IMR-90 (cell line): ENCODE results near the gene FMN1.

Experiments
- MAFK ChIP-seq: IDR thresholded peaks from 2 replicates; pipeline ENCODE4 v1.6.1; 2012; ENCODE audit warnings: low read depth, low read length, improper control_type of control experiment
- MAZ ChIP-seq: IDR thresholded peaks from 2 replicates; pipeline ENCODE4 v1.6.1; 2012; ENCODE audit warnings: low read depth, mild to moderate bottlenecking, low read length, improper control_type of control experiment, moderate library complexity, borderline replicate concordance
- MXI1 ChIP-seq: IDR thresholded peaks from 2 replicates; pipeline ENCODE4 v1.6.1; 2012; ENCODE audit warnings: low read depth, mild to moderate bottlenecking, low read length, moderate library complexity, borderline replicate concordance
- POLR2A ChIP-seq: IDR thresholded peaks from 2 replicates; pipeline ENCODE4 v1.6.1; 2012; ENCODE audit warnings: mild to moderate bottlenecking, low read depth, low read length
- RAD21 ChIP-seq: IDR thresholded peaks from 2 replicates; pipeline ENCODE4 v1.6.1; 2012; ENCODE audit warnings: low read length, improper control_type of control experiment
- SMC3 ChIP-seq: fragments of 150-350 bp; IDR thresholded peaks from 2 replicates; pipeline ENCODE4 v1.6.1; 2016; ENCODE audit warnings: low read depth, mild to moderate bottlenecking, antibody characterized with exemption, low read length, moderate library complexity
- TF ChIP-seq, protein P1 (sequence below): conservative IDR thresholded peaks from 2 replicates; pipeline ENCODE4 v1.5.1; 2012; ENCODE audit warnings: mild to moderate bottlenecking, low read depth, low read length, improper control_type of control experiment

DNA sequence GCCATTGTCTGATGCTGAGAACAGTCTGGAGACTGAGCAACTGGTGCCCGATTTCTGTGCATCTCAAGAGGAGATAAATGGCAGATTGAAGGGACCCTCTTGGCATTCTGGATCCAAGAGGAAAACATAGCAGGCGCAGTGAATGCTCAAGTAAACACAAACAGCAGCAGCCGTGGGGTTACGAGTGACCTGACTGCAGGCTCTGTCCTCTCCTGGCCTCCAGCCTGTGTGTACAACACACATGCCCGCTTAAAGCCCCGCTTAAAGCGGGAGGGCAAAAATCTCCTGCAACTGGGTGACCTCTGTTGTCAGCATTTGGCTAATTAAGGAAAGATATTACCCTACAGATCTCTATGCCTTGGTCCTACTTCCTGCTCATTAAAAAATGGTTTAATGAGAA lies 356.2 kb downstream of the FMN1 start:
- TF ChIP-seq MAZ (no peak), POLR2A (no peak), MAFK (no peak), RAD21 (no peak), SMC3 (no peak), MXI1 (no peak)
- TF ChIP-seq, protein P1, sequence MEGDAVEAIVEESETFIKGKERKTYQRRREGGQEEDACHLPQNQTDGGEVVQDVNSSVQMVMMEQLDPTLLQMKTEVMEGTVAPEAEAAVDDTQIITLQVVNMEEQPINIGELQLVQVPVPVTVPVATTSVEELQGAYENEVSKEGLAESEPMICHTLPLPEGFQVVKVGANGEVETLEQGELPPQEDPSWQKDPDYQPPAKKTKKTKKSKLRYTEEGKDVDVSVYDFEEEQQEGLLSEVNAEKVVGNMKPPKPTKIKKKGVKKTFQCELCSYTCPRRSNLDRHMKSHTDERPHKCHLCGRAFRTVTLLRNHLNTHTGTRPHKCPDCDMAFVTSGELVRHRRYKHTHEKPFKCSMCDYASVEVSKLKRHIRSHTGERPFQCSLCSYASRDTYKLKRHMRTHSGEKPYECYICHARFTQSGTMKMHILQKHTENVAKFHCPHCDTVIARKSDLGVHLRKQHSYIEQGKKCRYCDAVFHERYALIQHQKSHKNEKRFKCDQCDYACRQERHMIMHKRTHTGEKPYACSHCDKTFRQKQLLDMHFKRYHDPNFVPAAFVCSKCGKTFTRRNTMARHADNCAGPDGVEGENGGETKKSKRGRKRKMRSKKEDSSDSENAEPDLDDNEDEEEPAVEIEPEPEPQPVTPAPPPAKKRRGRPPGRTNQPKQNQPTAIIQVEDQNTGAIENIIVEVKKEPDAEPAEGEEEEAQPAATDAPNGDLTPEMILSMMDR, result no peak
